Tibial nerve (tissue), 3 donors: ENCODE measurements around the gene NOL4L.

Source experiments
- POLR2A ChIP-seq, 2 donors: fragments of 450-650 bp; IDR thresholded peaks; one replicate each; pipeline ENCODE4 v1.6.1; 2017; ENCODE audit warnings: antibody characterized with exemption in 2 of 2, mild to moderate bottlenecking in 2 of 2, moderate library complexity in 2 of 2
- TF ChIP-seq, protein P1 (sequence below), 5 experiments: fragments of 200-600 bp in 3 of 5; fragments of 450-650 bp in 2 of 5; sonication (generic) in 3 of 5; IDR thresholded peaks; one replicate each; pipeline ENCODE4 v1.5.1; 2016 to 2019; ENCODE audit warnings: antibody characterized with exemption in 5 of 5, mild to moderate bottlenecking in 3 of 5, moderate library complexity in 2 of 5

DNA sequence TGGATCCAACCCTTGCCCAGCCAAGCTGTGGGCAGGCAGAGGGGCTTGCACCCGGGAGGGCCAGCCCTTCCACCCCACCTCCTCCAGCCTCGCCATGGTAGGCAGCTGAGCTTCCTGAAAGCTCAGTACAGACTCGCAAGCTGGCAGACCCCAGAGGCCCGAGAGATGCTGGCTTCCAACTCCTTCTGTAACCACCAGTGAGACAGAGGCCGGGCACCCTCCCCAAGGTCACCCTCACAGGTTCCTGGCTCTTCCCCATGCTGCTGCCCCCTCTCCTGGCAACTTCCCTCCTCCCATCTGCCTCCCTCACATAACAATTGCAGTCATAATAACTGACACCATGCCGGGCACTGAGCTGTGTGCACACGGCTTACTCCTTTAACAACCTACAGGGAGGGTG, 26.2 kb upstream of the NOL4L start:
- no peak for TF ChIP-seq POLR2A (IDR thresholded peaks at IDR 0.05)
- TF ChIP-seq, protein P1, sequence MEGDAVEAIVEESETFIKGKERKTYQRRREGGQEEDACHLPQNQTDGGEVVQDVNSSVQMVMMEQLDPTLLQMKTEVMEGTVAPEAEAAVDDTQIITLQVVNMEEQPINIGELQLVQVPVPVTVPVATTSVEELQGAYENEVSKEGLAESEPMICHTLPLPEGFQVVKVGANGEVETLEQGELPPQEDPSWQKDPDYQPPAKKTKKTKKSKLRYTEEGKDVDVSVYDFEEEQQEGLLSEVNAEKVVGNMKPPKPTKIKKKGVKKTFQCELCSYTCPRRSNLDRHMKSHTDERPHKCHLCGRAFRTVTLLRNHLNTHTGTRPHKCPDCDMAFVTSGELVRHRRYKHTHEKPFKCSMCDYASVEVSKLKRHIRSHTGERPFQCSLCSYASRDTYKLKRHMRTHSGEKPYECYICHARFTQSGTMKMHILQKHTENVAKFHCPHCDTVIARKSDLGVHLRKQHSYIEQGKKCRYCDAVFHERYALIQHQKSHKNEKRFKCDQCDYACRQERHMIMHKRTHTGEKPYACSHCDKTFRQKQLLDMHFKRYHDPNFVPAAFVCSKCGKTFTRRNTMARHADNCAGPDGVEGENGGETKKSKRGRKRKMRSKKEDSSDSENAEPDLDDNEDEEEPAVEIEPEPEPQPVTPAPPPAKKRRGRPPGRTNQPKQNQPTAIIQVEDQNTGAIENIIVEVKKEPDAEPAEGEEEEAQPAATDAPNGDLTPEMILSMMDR (IDR thresholded peaks at IDR 0.05) = no peak
